ENCODE data around the gene CADM2.
"Not testable (repeated sequence)": the region's sequence is repeated elsewhere in the genome, so short reads cannot be mapped to it uniquely, and the experiment has no call there.

Gene CADM2

GRCh38 chr3:85502148-85502875 lies 543.5 kb downstream of the CADM2 start:
- H3K27ac ChIP-seq (ENCODE audit: insufficient read depth, low read length, poor library complexity, severe bottlenecking), result no peak overlapping the region
- H3K9me3 ChIP-seq (ENCODE audit: control insufficient read depth, low read length), result no peaks in the 10 kb centered on the region
- no peak for DNase-seq
- no peaks in the 10 kb centered on the region for H3K4me1 ChIP-seq (ENCODE audit: control insufficient read depth, insufficient read depth, low read length, poor library complexity, severe bottlenecking)
- H3K36me3 ChIP-seq (ENCODE audit: control insufficient read depth, insufficient read depth, low read length), result no peaks in the 10 kb centered on the region
- H3K27me3 ChIP-seq (replicated peaks; ENCODE audit: control insufficient read depth, insufficient read depth, low read length, poor library complexity, severe bottlenecking), result no peaks in the 10 kb centered on the region
- H3K4me3 ChIP-seq (ENCODE audit: insufficient read depth, low read depth, low read length, poor library complexity, severe bottlenecking), result no peak overlapping the region

- not testable (repeated sequence) for H3K9me3 ChIP-seq (ENCODE audit: control insufficient read depth, low read length); DNase-seq; H3K4me3 ChIP-seq (ENCODE audit: insufficient read depth, low read depth, low read length, poor library complexity, severe bottlenecking)
Measured at GRCh38 chr3:85504129-85504784, 545.5 kb downstream of the CADM2 start.

GRCh38 chr3:85504785-85505511 lies 546.2 kb downstream of the CADM2 start:
- not testable (repeated sequence) for DNase-seq; H3K4me1 ChIP-seq (ENCODE audit: control insufficient read depth, insufficient read depth, low read length, poor library complexity, severe bottlenecking); H3K36me3 ChIP-seq (ENCODE audit: control insufficient read depth, insufficient read depth, low read length); H3K27ac ChIP-seq (ENCODE audit: insufficient read depth, low read length, poor library complexity, severe bottlenecking); H3K27me3 ChIP-seq (replicated peaks; ENCODE audit: control insufficient read depth, insufficient read depth, low read length, poor library complexity, severe bottlenecking); H3K9me3 ChIP-seq (ENCODE audit: control insufficient read depth, low read length); H3K4me3 ChIP-seq (ENCODE audit: insufficient read depth, low read depth, low read length, poor library complexity, severe bottlenecking)

More at GRCh38 chr3:85504129-85504784, 545.5 kb downstream of the CADM2 start:
- not testable (repeated sequence) for H3K4me1 ChIP-seq (ENCODE audit: control insufficient read depth, insufficient read depth, low read length, poor library complexity, severe bottlenecking); H3K27ac ChIP-seq (ENCODE audit: insufficient read depth, low read length, poor library complexity, severe bottlenecking); H3K27me3 ChIP-seq (replicated peaks; ENCODE audit: control insufficient read depth, insufficient read depth, low read length, poor library complexity, severe bottlenecking); H3K36me3 ChIP-seq (ENCODE audit: control insufficient read depth, insufficient read depth, low read length)

- H3K27ac ChIP-seq (ENCODE audit: insufficient read depth, low read length, poor library complexity, severe bottlenecking); DNase-seq; H3K4me1 ChIP-seq (ENCODE audit: control insufficient read depth, insufficient read depth, low read length, poor library complexity, severe bottlenecking): not testable (repeated sequence)
Measured at GRCh38 chr3:85507052-85507451, 548.3 kb downstream of the CADM2 start.

GRCh38 chr3:85508659-85509058 lies 549.9 kb downstream of the CADM2 start:
- Histone ChIP-seq H3K36me3 (ENCODE audit: control insufficient read depth, insufficient read depth, low read length) (no peaks in the 10 kb centered on the region), H3K27ac (ENCODE audit: insufficient read depth, low read length, poor library complexity, severe bottlenecking) (no peak overlapping the region), H3K4me1 (ENCODE audit: control insufficient read depth, insufficient read depth, low read length, poor library complexity, severe bottlenecking) (no peaks in the 10 kb centered on the region), H3K9me3 (ENCODE audit: control insufficient read depth, low read length) (no peaks in the 10 kb centered on the region), H3K27me3 (replicated peaks; ENCODE audit: control insufficient read depth, insufficient read depth, low read length, poor library complexity, severe bottlenecking) (no peaks in the 10 kb centered on the region), H3K4me3 (ENCODE audit: insufficient read depth, low read depth, low read length, poor library complexity, severe bottlenecking) (no peak overlapping the region)
- no peak for DNase-seq

More at GRCh38 chr3:85507052-85507451, 548.3 kb downstream of the CADM2 start:
- H3K36me3 ChIP-seq (ENCODE audit: control insufficient read depth, insufficient read depth, low read length); H3K9me3 ChIP-seq (ENCODE audit: control insufficient read depth, low read length); H3K27me3 ChIP-seq (replicated peaks; ENCODE audit: control insufficient read depth, insufficient read depth, low read length, poor library complexity, severe bottlenecking); H3K4me3 ChIP-seq (ENCODE audit: insufficient read depth, low read depth, low read length, poor library complexity, severe bottlenecking): not testable (repeated sequence)

- H3K27me3 ChIP-seq (replicated peaks; ENCODE audit: control insufficient read depth, insufficient read depth, low read length, poor library complexity, severe bottlenecking), result no peaks in the 10 kb centered on the region
Measured at GRCh38 chr3:85516146-85516545, 557.4 kb downstream of the CADM2 start.

GRCh38 chr3:85524104-85524503 lies 565.3 kb downstream of the CADM2 start:
- H3K27ac ChIP-seq (ENCODE audit: insufficient read depth, low read length, poor library complexity, severe bottlenecking), result no peak overlapping the region
- H3K4me3 ChIP-seq (ENCODE audit: insufficient read depth, low read depth, low read length, poor library complexity, severe bottlenecking), result no peak overlapping the region
- no peaks in the 10 kb centered on the region for H3K4me1 ChIP-seq (ENCODE audit: control insufficient read depth, insufficient read depth, low read length, poor library complexity, severe bottlenecking)
- no peaks in the 10 kb centered on the region for H3K36me3 ChIP-seq (ENCODE audit: control insufficient read depth, insufficient read depth, low read length)
- no peaks in the 10 kb centered on the region for H3K9me3 ChIP-seq (ENCODE audit: control insufficient read depth, low read length)
- no peak for DNase-seq
- no peaks in the 10 kb centered on the region for H3K27me3 ChIP-seq (replicated peaks; ENCODE audit: control insufficient read depth, insufficient read depth, low read length, poor library complexity, severe bottlenecking)

More at GRCh38 chr3:85516146-85516545, 557.4 kb downstream of the CADM2 start:
- H3K4me3 ChIP-seq (ENCODE audit: insufficient read depth, low read depth, low read length, poor library complexity, severe bottlenecking), result no peak overlapping the region
- no peak overlapping the region for H3K27ac ChIP-seq (ENCODE audit: insufficient read depth, low read length, poor library complexity, severe bottlenecking)
- no peaks in the 10 kb centered on the region for H3K4me1 ChIP-seq (ENCODE audit: control insufficient read depth, insufficient read depth, low read length, poor library complexity, severe bottlenecking)
- DNase-seq, result no peak
- no peaks in the 10 kb centered on the region for H3K36me3 ChIP-seq (ENCODE audit: control insufficient read depth, insufficient read depth, low read length)
- no peaks in the 10 kb centered on the region for H3K9me3 ChIP-seq (ENCODE audit: control insufficient read depth, low read length)

GRCh38 chr3:85525264-85525663 lies 566.5 kb downstream of the CADM2 start:
- H3K4me1 ChIP-seq (ENCODE audit: control insufficient read depth, insufficient read depth, low read length, poor library complexity, severe bottlenecking), result no peaks in the 10 kb centered on the region
- no peaks in the 10 kb centered on the region for H3K36me3 ChIP-seq (ENCODE audit: control insufficient read depth, insufficient read depth, low read length)
- H3K27ac ChIP-seq (ENCODE audit: insufficient read depth, low read length, poor library complexity, severe bottlenecking), result no peak overlapping the region
- H3K9me3 ChIP-seq (ENCODE audit: control insufficient read depth, low read length), result no peaks in the 10 kb centered on the region
- H3K27me3 ChIP-seq (replicated peaks; ENCODE audit: control insufficient read depth, insufficient read depth, low read length, poor library complexity, severe bottlenecking), result no peaks in the 10 kb centered on the region
- DNase-seq, result no peak
- no peak overlapping the region for H3K4me3 ChIP-seq (ENCODE audit: insufficient read depth, low read depth, low read length, poor library complexity, severe bottlenecking)

GRCh38 chr3:85533586-85533985 lies 574.8 kb downstream of the CADM2 start:
- Histone ChIP-seq H3K9me3 (ENCODE audit: control insufficient read depth, low read length) (no peaks in the 10 kb centered on the region), H3K36me3 (ENCODE audit: control insufficient read depth, insufficient read depth, low read length) (no peaks in the 10 kb centered on the region), H3K4me1 (ENCODE audit: control insufficient read depth, insufficient read depth, low read length, poor library complexity, severe bottlenecking) (no peaks in the 10 kb centered on the region), H3K27ac (ENCODE audit: insufficient read depth, low read length, poor library complexity, severe bottlenecking) (no peak overlapping the region), H3K27me3 (replicated peaks; ENCODE audit: control insufficient read depth, insufficient read depth, low read length, poor library complexity, severe bottlenecking) (no peaks in the 10 kb centered on the region), H3K4me3 (ENCODE audit: insufficient read depth, low read depth, low read length, poor library complexity, severe bottlenecking) (no peak overlapping the region)
- no peak for DNase-seq

- Histone ChIP-seq H3K9me3 (ENCODE audit: control insufficient read depth, low read length) (no peaks in the 10 kb centered on the region), H3K36me3 (ENCODE audit: control insufficient read depth, insufficient read depth, low read length) (no peaks in the 10 kb centered on the region)
- no peak for DNase-seq
Measured at GRCh38 chr3:85535517-85535916, 576.7 kb downstream of the CADM2 start.

More at GRCh38 chr3:85535517-85535916, 576.7 kb downstream of the CADM2 start:
- Histone ChIP-seq H3K4me1 (ENCODE audit: control insufficient read depth, insufficient read depth, low read length, poor library complexity, severe bottlenecking) (no peaks in the 10 kb centered on the region), H3K27ac (ENCODE audit: insufficient read depth, low read length, poor library complexity, severe bottlenecking) (no peak overlapping the region), H3K27me3 (replicated peaks; ENCODE audit: control insufficient read depth, insufficient read depth, low read length, poor library complexity, severe bottlenecking) (no peaks in the 10 kb centered on the region), H3K4me3 (ENCODE audit: insufficient read depth, low read depth, low read length, poor library complexity, severe bottlenecking) (no peak overlapping the region)
